Lung (tissue), 12 donors: ENCODE data around the gene APOBEC2. TPM values are rescaled to one million over a fixed set of nuclear protein-coding genes. Genes with fewer than 3 reads are reported as not detected.

Experiments
- ATAC-seq: fragments of 200-7000 bp; cut with Tn5 transposase; one replicate; pipeline ENCODE4 v1.9.1; 2020; ENCODE audit warnings: moderate number of reproducible peaks; ENCODE audit not compliant: insufficient read depth, low FRiP score
- DNase-seq, 3 donors: peaks; one replicate each; pipeline ENCODE4 v3.0.0-alpha.2; 2013 to 2017
- H3K27ac ChIP-seq, 2 donors: one replicate each; pipeline ENCODE4 v1.5.1; 2013; ENCODE audit warnings: mild to moderate bottlenecking in 2 of 2, moderate library complexity in 2 of 2, control low read depth in 1 of 2, inconsistent platforms in 1 of 2, low read depth in 1 of 2, low read length in 1 of 2
- H3K27me3 ChIP-seq, 3 donors: one replicate each; pipeline ENCODE4 v1.5.1; 2013; ENCODE audit warnings: low read length in 2 of 3; ENCODE audit not compliant: control insufficient read depth in 3 of 3, insufficient read depth in 3 of 3
- H3K36me3 ChIP-seq, 4 donors: one replicate each; pipeline ENCODE4 v1.5.1; 2013; ENCODE audit warnings: low read length in 4 of 4, mild to moderate bottlenecking in 1 of 4, moderate library complexity in 1 of 4; ENCODE audit not compliant: control insufficient read depth in 4 of 4, insufficient read depth in 4 of 4
- H3K4me1 ChIP-seq, 5 donors: one replicate each; pipeline ENCODE4 v1.5.1; 2013; ENCODE audit warnings: low read length in 5 of 5, mild to moderate bottlenecking in 2 of 5, moderate library complexity in 1 of 5; ENCODE audit not compliant: control insufficient read depth in 5 of 5, insufficient read depth in 5 of 5
- H3K4me3 ChIP-seq: one replicate; pipeline ENCODE4 v1.5.1; 2013; ENCODE audit warnings: mild to moderate bottlenecking, control low read depth, moderate library complexity
- H3K9ac ChIP-seq, 2 donors: one replicate each; pipeline ENCODE4 v1.5.1; 2013; ENCODE audit warnings: low read length in 2 of 2, control low read depth in 1 of 2; ENCODE audit not compliant: insufficient read depth in 1 of 2
- H3K9me3 ChIP-seq, 4 donors: one replicate each; pipeline ENCODE4 v1.5.1; 2013; ENCODE audit warnings: low read length in 3 of 4, mild to moderate bottlenecking in 1 of 4, moderate library complexity in 1 of 4; ENCODE audit not compliant: control insufficient read depth in 4 of 4, insufficient read depth in 3 of 4
- CTCF ChIP-seq: IDR thresholded peaks from 2 replicates; pipeline ENCODE4 v1.5.1; 2012; ENCODE audit warnings: mild to moderate bottlenecking; ENCODE audit errors: control extremely low read depth, extremely low read depth
- WGBS, 2 donors: extraction: QIAGEN DNeasy Blood & Tissue Kit; methylation state at CpG; one replicate each; pipeline ENCODE4 v1.1.7; 2013; 5-methylcytosine and 5-hydroxymethylcytosine counted together
- polyA plus RNA-seq, 2 donors: library from polyadenylated mRNA; stranded (reverse); fragments of 200-250 nt; gene quantifications; one replicate each; pipeline ENCODE4 v1.2.1, GENCODE V29; 2013
- total RNA-seq, 2 donors: library from RNA; depleted of rRNA in 1 of 2; stranded (reverse); fragments of >200 nt in 1 of 2; gene quantifications; one replicate each; pipeline ENCODE4 v1.2.1, GENCODE V29; 2014 to 2021
- donor health status: control.
- donor health status: control.
- donor health status: Bipolar disorder and iron deficiency.
- donor health status: healthy.
- donor health status: DM: yes; HTN: yes; CAD: no.

Gene APOBEC2
- total and polyA plus RNA-seq, 4 donors: 0.10 to 0.51 (median 0.37) TPM

- H3K36me3 ChIP-seq: no peaks in the 10 kb centered on the region
- WGBS, 2 donors: 87 to 92% methylated on average over 6 of the region's 6 CpGs
- H3K27ac ChIP-seq: peak overlapping the region in 1 of 2 donors; percentile 81
- no peaks in the 10 kb centered on the region for H3K27me3 ChIP-seq
- H3K9me3 ChIP-seq: no peaks in the 10 kb centered on the region
- H3K4me3 ChIP-seq: no peak overlapping the region
- DNase-seq (no peak), ATAC-seq (no peak)
- peaks cover 0 to 15% (median 3%) of the 10 kb centered on the region in 5 donors for H3K4me1 ChIP-seq
- no peak overlapping the region for H3K9ac ChIP-seq
- no peak for TF ChIP-seq CTCF
These were observed 3.9 kb downstream of the APOBEC2 start for GRCh38 chr6:41056768-41057490.

GRCh38 chr6:41058783-41059181 lies 5.8 kb downstream of the APOBEC2 start:
- ATAC-seq: no peak
- Histone ChIP-seq H3K9ac (no peak overlapping the region), H3K4me1 (peaks cover 0 to 14% (median 0%) of the 10 kb centered on the region in 5 donors), H3K36me3 (peaks cover 0 to 2% (median under 1%) of the 10 kb centered on the region in 4 donors), H3K4me3 (no peak overlapping the region), H3K27ac (peak overlapping the region in 1 of 2 donors; percentile 81), H3K9me3 (no peaks in the 10 kb centered on the region), H3K27me3 (no peaks in the 10 kb centered on the region)
- no peak for DNase-seq
- 82 to 87% methylated on average over 2 of the region's 2 CpGs for WGBS, 2 donors
- TF ChIP-seq CTCF: no peak

- no peak for TF ChIP-seq CTCF
- Histone ChIP-seq H3K36me3 (peaks cover 0 to 6% (median 3%) of the 10 kb centered on the region in 4 donors), H3K9ac (no peak overlapping the region), H3K27me3 (no peaks in the 10 kb centered on the region), H3K9me3 (no peaks in the 10 kb centered on the region), H3K4me1 (peaks cover 0 to 14% (median 0%) of the 10 kb centered on the region in 5 donors), H3K27ac (peak overlapping the region in 1 of 2 donors; percentile 81), H3K4me3 (no peak overlapping the region)
- no peak for DNase-seq
- ATAC-seq: no peak
- 84 to 100% methylated on average over 1 of the region's 1 CpG for WGBS, 2 donors
These were observed 6.6 kb downstream of the APOBEC2 start for GRCh38 chr6:41059556-41059955.
